ENCODE measurements around the gene CDK17. TPM values are rescaled to one million over a fixed set of nuclear protein-coding genes. Genes with fewer than 3 reads are reported as not detected.

CDK17 gene
- total RNA-seq, 3 donors from 2014 or later, result 47.7 to 113 (median 81.0) TPM

DNA sequence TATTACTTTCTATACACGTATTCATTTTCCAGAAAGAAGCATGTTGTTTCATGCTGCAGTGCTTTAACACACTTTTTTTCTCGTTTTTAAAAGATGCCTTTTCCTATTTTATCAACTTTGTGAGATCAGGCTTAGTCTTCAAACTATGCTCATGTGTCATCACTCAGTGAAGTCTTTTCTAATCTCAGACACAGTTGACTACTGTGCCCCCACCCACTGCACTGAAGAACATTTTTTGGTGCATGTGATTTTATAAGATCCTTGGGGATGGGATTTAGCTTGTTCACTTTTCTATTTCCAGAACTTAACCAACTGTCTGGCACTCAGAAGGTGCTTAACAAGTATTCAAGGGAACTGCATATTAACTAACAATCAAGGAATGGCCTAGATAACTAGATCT, 85.5 kb downstream of the CDK17 start:
- H3K36me3 ChIP-seq, result no peaks in the 10 kb centered on the region
- DNase-seq (ENCODE audit: low spot score in 2 of 2), result no peak
- TF ChIP-seq, protein P1, sequence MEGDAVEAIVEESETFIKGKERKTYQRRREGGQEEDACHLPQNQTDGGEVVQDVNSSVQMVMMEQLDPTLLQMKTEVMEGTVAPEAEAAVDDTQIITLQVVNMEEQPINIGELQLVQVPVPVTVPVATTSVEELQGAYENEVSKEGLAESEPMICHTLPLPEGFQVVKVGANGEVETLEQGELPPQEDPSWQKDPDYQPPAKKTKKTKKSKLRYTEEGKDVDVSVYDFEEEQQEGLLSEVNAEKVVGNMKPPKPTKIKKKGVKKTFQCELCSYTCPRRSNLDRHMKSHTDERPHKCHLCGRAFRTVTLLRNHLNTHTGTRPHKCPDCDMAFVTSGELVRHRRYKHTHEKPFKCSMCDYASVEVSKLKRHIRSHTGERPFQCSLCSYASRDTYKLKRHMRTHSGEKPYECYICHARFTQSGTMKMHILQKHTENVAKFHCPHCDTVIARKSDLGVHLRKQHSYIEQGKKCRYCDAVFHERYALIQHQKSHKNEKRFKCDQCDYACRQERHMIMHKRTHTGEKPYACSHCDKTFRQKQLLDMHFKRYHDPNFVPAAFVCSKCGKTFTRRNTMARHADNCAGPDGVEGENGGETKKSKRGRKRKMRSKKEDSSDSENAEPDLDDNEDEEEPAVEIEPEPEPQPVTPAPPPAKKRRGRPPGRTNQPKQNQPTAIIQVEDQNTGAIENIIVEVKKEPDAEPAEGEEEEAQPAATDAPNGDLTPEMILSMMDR (IDR thresholded peaks at IDR 0.05), result no peak
- TF ChIP-seq POLR2AphosphoS5 (IDR thresholded peaks at IDR 0.05), result no peak
- TF ChIP-seq POLR2A (IDR thresholded peaks at IDR 0.05), result no peak
- intact Hi-C loops (cut with DNase I; ENCODE audit: low total_unique reads), result no loop called here
- H3K27ac ChIP-seq, result no peak overlapping the region
- no peaks in the 10 kb centered on the region for H3K9me3 ChIP-seq
- H3K4me1 ChIP-seq, result no peaks in the 10 kb centered on the region
- no peaks in the 10 kb centered on the region for H3K27me3 ChIP-seq
- H3K4me3 ChIP-seq, result no peak overlapping the region

GRCh38 chr12:96313606-96314005, 86.6 kb downstream of the CDK17 start:
- no peak for TF ChIP-seq POLR2A (IDR thresholded peaks at IDR 0.05)
- no peaks in the 10 kb centered on the region for H3K27me3 ChIP-seq
- H3K4me3 ChIP-seq, result no peak overlapping the region
- DNase-seq (ENCODE audit: low spot score in 2 of 2), result no peak
- no peaks in the 10 kb centered on the region for H3K4me1 ChIP-seq
- H3K9me3 ChIP-seq, result no peaks in the 10 kb centered on the region
- H3K27ac ChIP-seq, result no peak overlapping the region
- intact Hi-C loops (cut with DNase I; ENCODE audit: low total_unique reads), result no loop called here
- H3K36me3 ChIP-seq, result no peaks in the 10 kb centered on the region

- H3K9me3 ChIP-seq, result no peaks in the 10 kb centered on the region
- TF ChIP-seq POLR2A (IDR thresholded peaks at IDR 0.05), result no peak
- TF ChIP-seq POLR2AphosphoS5 (IDR thresholded peaks at IDR 0.05), result no peak
- TF ChIP-seq, protein P1 (IDR thresholded peaks at IDR 0.05), result no peak
- DNase-seq (ENCODE audit: low spot score in 2 of 2), result no peak
- no peak overlapping the region for H3K4me3 ChIP-seq
- H3K4me1 ChIP-seq, result no peaks in the 10 kb centered on the region
- intact Hi-C loops (cut with DNase I; ENCODE audit: low total_unique reads), result no loop called here
- H3K36me3 ChIP-seq, result no peaks in the 10 kb centered on the region
- H3K27ac ChIP-seq, result no peak overlapping the region
- H3K27me3 ChIP-seq, result no peaks in the 10 kb centered on the region
Observed at GRCh38 chr12:96311191-96311590, 89.0 kb downstream of the CDK17 start.

- intact Hi-C loops (cut with DNase I; ENCODE audit: low total_unique reads), result no loop called here
- H3K36me3 ChIP-seq, result no peaks in the 10 kb centered on the region
- H3K4me1 ChIP-seq, result no peaks in the 10 kb centered on the region
- no peak overlapping the region for H3K4me3 ChIP-seq
- TF ChIP-seq, protein P1 (IDR thresholded peaks at IDR 0.05), result no peak
- TF ChIP-seq POLR2AphosphoS5 (IDR thresholded peaks at IDR 0.05) (no peak), POLR2A (IDR thresholded peaks at IDR 0.05) (no peak)
- DNase-seq (ENCODE audit: low spot score in 2 of 2), result no peak
- H3K27me3 ChIP-seq, result no peaks in the 10 kb centered on the region
- no peaks in the 10 kb centered on the region for H3K9me3 ChIP-seq
- H3K27ac ChIP-seq, result no peak overlapping the region
Observed at GRCh38 chr12:96310067-96310466, 90.2 kb downstream of the CDK17 start.

GRCh38 chr12:96308881-96309280, 91.4 kb downstream of the CDK17 start:
- intact Hi-C loops (cut with DNase I; ENCODE audit: low total_unique reads), result no loop called here
- no peaks in the 10 kb centered on the region for H3K27me3 ChIP-seq
- no peak overlapping the region for H3K4me3 ChIP-seq
- no peaks in the 10 kb centered on the region for H3K36me3 ChIP-seq
- H3K27ac ChIP-seq, result no peak overlapping the region
- H3K9me3 ChIP-seq, result no peaks in the 10 kb centered on the region
- TF ChIP-seq, protein P1 (IDR thresholded peaks at IDR 0.05), result no peak
- TF ChIP-seq POLR2AphosphoS5 (IDR thresholded peaks at IDR 0.05) (no peak), POLR2A (IDR thresholded peaks at IDR 0.05) (no peak)
- DNase-seq (ENCODE audit: low spot score in 2 of 2), result no peak
- no peaks in the 10 kb centered on the region for H3K4me1 ChIP-seq

DNA sequence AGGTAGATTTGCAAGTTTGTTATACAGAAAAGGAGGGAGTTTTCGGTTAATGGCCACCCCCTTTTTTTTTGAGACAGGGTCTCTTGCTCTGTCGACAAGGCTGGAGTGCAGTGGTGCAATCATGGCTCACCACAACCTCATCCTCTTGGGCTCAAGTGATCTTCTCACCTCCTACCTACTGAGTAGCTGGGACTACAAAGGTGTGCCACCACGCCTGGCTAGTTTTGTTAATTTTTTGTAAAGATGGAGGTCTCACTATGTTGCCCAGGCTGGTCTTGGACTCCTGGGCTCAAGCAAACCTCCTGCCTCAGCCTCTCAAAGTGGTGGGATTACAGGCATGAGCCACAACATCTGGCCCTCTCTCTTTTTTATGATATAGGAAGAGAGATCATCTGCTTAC, 94.6 kb downstream of the CDK17 start:
- no peak overlapping the region for H3K4me3 ChIP-seq
- intact Hi-C loops (cut with DNase I; ENCODE audit: low total_unique reads), result no loop called here
- H3K27me3 ChIP-seq, result no peaks in the 10 kb centered on the region
- no peak overlapping the region for H3K27ac ChIP-seq
- DNase-seq (ENCODE audit: low spot score in 2 of 2), result no peak
- H3K4me1 ChIP-seq, result no peaks in the 10 kb centered on the region
- H3K9me3 ChIP-seq, result no peaks in the 10 kb centered on the region
- no peak for TF ChIP-seq POLR2AphosphoS5 (IDR thresholded peaks at IDR 0.05)
- TF ChIP-seq POLR2A (IDR thresholded peaks at IDR 0.05), result no peak
- TF ChIP-seq, protein P1 (IDR thresholded peaks at IDR 0.05), result no peak
- no peaks in the 10 kb centered on the region for H3K36me3 ChIP-seq

Measured in breast epithelium (tissue), 4 donors.